Activated effector memory CD4-positive, alpha-beta T cell treated with Interleukin-2 at 50 U/mL for 16 hours (primary cell): ENCODE results near the gene UBXN4.
"Not testable (repeated sequence)": the region's sequence is repeated elsewhere in the genome, so short reads cannot be mapped to it uniquely, and the experiment has no call there.

Experiments used
- DNase-seq: peaks from one replicate; pipeline ENCODE4 v3.0.0-alpha.2; 2020

UBXN4 gene

DNA sequence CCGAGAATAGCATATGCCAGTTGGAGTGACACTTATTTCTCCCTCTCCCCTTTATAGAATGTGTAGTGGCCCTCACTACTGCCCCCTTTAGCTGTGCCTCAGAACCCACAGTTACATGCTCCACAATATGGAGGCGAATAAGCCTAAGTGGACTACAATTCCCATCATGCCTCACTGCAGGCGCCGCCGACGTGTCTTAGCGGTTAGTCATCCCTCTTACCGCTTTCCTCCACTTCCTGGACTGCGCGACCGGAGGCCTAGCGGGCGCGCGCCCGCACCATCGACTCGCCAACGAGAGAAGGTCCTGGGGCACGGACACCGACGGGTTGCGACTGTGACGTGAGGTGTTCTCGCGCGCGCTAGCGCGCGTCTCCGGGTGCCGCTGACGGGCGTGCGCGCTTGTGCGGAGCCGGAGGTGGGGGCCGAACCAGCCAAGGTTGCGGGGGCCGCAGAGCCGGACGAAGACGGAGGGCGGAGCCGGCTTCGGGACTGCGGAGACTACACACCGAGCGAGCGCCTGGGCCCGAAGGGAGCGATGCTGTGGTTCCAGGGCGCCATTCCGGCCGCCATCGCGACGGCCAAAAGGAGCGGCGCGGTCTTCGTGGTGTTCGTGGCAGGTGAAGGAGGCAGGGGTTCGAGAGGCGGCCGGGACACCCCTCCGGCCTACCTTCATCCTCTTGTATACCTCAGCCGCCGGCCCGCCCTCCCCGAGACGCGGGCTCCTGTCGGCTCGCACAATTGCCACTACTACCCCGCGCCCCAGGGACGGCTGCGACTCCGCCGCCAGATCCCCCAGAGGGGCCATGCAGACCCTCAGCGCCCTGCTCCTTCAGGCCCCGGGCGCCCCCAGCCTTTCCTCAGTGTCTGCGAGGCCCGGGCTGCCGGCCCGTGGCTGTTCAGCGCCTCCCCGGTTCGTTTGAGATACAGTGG lies at the start of gene UBXN4:
Gene UBXN4, plus strand, starts transcription at position 461 of the 930 bp plus-strand sequence. Its CDS starts 75 bp downstream, at position 536.
- DNase-seq: peak; percentile 94

GRCh38 chr2:135694711-135695110 lies 46.9 kb upstream of the UBXN4 start:
- DNase-seq: no peak

- no peak for DNase-seq
Measured at GRCh38 chr2:135698838-135699237, 42.8 kb upstream of the UBXN4 start.

GRCh38 chr2:135701442-135701841 lies 40.2 kb upstream of the UBXN4 start:
- no peak for DNase-seq

GRCh38 chr2:135703300-135703699 lies 38.4 kb upstream of the UBXN4 start:
- no peak for DNase-seq

DNA sequence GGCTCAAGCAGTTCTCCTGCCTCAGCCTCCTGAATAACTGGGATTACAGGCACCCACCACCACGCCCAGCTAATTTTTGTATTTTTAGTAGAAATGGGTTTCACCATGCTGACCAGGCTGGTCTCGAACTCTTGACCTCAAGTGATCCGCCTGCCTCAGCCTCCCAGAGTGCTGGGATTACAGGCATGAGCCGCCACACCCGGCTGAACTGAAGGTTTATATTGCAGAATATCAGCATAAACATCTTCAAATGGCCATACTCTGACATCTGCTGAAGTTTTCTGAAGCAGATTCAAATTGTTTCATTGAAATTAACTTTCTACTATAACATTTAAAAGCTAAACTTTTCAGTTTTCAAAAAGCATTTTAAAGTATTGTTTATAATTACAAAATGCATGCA lies 37.6 kb upstream of the UBXN4 start:
- not testable (repeated sequence) for DNase-seq

DNA sequence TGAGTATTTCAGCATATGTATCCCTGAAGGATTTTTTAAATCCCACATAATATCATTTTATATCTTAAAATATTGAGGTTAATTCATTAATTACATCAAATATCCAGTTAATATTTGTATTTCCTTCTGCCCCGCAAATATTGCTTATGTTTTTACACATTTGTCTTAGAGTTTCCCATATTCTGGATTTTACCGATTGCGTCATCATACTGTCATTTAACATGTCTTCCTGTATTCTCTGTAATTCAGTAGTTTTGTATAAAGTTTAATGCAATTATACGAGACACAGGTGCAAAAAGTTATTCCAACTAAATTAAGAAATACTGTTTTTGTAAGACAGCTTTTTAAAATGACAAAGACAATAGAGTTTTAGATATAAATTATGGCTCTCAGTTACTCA lies 33.5 kb upstream of the UBXN4 start:
- no peak for DNase-seq

DNA sequence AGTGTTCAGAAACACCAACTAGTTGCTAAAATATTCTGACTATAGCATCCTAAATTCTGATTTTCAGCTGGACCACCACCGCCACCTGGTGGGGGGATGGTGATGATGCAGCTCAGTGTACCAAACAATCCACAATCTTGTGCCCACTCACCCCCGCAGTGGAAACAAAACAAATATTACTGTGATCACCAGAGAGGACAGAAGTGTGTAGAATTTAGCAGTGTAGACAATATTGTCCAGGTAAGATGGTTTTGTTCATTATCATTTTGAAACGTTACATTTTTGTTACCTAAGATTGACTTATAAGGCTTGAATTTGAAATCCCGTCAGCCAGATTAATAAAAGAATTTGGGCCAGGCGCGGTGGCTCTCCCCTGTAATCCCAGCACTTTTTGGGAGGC lies 31.7 kb upstream of the UBXN4 start:
- peak; percentile 47 for DNase-seq

DNA sequence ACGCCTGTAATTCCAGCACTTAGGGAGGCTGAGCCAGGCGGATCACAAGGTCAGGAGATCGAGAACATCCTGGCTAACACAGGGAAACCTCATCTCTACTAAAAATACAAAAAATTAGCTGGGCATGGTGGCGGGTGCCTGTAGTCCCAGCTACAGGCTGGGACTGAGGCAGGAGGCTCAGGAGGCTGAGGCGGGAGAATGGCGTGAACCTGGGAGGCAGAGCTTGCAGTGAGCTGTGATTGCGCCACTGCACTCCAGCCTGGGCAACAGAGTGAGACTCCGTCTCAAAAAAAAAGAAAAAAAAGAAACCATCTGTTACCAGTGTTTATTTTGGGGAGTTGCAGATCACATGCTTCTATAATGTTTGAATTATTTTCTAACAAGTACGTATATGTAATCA lies 26.6 kb upstream of the UBXN4 start:
- not testable (repeated sequence) for DNase-seq

DNA sequence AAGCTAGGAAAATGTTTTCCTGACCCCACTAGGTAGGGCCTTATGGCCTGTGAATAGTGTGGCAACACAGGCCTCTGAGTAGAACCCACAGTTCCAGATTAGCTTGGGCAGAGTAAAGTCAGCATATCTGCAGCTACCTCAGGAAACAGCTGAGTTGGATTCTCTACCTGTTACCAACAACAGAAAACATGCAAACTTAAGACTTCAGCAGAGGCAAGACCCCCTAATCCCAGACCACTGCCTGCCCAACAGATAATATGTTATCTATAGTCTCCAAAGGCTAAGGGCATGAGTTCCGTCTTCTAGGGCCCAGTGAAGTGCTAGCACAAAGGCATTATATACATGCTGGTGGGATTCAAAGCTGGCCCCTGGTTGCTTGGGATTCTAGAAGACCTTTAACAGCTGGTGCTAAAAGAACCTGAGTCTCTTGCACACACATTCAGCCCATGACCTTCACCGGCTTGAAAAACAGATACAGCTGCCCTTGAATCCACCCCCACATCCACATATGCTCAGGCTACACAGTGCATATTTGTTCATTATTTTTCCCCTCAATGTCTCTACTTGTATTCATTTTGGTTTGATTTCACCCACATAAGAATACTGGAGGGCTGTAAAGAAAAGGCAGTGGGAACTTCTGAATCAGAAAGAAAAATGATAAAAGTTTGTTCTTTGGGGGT lies 13.5 kb upstream of the UBXN4 start:
- DNase-seq: no peak

GRCh38 chr2:135732561-135732960 lies 9.1 kb upstream of the UBXN4 start:
- no peak for DNase-seq

- no peak for DNase-seq
Measured at GRCh38 chr2:135733045-135733444, 8.6 kb upstream of the UBXN4 start.

GRCh38 chr2:135736546-135736945 lies 5.1 kb upstream of the UBXN4 start:
- no peak for DNase-seq

- DNase-seq: no peak
Measured at GRCh38 chr2:135740206-135740605, 1.4 kb upstream of the UBXN4 start.

DNA sequence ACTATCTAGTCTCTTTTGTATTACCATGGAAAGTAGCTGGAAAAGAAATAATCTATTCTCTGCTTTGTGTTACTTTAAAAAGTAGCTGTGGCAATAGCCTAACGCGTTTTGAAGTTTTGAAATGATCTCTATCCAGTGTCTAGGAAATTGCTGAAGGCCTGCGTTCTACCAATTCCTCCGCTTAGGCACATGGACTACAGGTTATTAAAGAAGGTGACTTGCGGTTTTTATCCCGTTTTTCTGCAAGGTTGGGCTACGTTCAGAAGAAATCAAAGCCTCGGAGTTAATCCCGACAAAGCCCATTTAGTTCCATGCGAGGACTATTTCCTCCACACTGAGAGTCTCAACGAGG lies 636 bp upstream of the UBXN4 start:
- DNase-seq: no peak

GRCh38 chr2:135742325-135742757 lies 686 bp downstream of the UBXN4 start:
- DNase-seq: no peak

- DNase-seq: no peak
Measured at GRCh38 chr2:135743860-135744259, 2.2 kb downstream of the UBXN4 start.

GRCh38 chr2:135744760-135745314 lies 3.2 kb downstream of the UBXN4 start:
- no peak for DNase-seq

DNA sequence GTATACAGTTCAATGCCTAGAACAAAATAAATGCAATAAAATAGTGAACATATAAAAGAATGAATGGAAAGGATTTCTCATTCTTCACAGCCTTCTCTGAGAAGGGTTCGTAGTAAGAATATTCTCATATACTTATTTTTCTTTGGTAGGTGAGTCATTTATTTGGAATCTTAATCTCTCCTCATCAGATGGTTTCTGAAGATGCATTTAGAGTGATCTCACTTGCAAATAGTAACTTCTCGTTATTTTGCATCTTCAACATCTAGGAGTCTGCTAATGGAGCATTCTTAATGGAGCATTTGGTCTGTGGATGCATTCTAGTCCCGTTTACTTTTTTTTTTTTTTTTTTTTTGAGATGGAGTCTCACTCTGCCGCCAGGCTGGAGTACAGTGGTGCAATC lies 3.9 kb downstream of the UBXN4 start:
- DNase-seq: no peak

DNA sequence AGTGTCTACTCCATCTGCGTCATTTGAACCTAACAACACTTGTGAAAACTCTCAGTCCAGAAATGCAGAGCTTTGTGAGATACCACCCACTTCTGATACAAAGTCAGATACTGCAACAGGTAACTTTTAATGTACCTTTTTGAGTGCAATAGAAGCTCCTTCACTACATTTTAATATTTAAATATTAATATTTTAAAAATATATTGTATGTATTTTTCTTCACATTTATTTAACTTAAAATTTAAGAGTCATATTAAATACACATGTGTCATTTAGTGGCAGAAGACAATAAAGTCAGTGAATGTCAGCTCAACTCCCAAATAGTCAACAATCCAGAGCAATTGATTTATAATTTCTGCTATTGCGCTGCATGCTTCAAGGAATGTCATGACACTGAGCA lies 13.9 kb downstream of the UBXN4 start:
- no peak for DNase-seq

- no peak for DNase-seq
Measured at GRCh38 chr2:135756692-135757091, 15.0 kb downstream of the UBXN4 start.

DNA sequence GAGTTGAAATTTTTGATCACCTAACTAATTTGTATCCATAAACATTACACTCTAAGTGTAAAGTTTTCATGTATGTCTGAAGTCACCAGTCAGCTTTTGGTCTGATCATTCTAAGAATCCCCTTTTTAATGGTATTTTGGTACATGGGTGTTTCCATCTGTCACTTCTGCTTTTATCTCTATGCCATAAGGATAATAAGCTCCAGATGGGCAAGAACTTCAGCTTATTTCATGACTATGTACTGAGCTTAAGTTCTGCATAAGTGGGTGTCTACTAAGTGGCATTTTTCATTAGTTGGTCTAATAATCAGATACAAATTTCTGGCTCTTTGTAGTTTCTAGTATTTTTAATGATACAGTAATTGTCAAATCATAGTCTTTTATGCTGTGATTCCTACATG lies 20.4 kb downstream of the UBXN4 start:
- no peak for DNase-seq

DNA sequence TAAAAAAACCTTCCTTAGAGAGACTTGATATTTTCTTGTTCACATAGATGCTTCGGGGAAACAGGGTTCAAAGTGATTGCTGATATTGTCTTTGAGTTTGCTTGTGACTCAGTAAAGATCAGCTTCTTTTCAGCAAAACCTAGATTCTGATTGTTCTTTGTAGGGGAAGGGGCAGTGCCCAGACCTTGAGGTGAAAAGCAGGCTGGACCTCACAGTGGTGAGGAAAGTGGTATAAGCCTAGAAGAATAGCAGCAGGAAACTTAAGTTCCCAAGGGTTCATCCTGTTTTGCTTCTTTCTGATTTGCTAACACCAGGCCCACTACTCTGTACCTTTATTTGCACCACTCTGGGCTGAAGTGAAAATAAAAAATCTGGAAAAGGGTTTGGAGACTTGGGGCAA lies 20.9 kb downstream of the UBXN4 start:
- no peak for DNase-seq

DNA sequence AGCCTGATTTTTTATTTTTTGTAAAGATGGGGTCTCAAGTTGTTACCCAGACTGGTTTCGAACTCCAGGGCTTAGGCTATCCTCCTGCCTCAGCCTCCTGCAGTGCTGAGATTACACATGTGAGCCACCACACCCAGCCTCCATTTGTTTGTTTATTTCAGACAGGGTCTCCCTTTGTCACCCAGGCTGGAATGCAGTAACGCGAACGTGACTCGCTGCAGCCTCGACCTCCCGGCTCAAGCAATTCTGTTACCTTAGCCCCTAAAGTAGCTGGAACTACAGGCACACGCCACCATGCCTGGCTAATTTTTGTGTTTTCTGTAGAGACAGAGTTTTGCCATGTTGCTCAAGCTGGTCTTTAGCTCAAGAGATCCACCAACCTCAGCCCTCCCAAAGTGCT lies 27.2 kb downstream of the UBXN4 start:
- no peak for DNase-seq
